Activated naive CD8-positive, alpha-beta T cell treated with anti-CD3 and anti-CD28 coated beads, Interleukin-2, amount 50 U/mL, for 16 hours (primary cell): ENCODE data around the gene CD44.

ENCODE experiments used
- DNase-seq: peaks from one replicate; pipeline ENCODE4 v3.0.0-alpha.2; 2020; ENCODE audit warnings: low read depth, low spot score

CD44 gene

GRCh38 chr11:35112056-35112845, 26.7 kb upstream of the CD44 start:
- no peak for DNase-seq

DNA sequence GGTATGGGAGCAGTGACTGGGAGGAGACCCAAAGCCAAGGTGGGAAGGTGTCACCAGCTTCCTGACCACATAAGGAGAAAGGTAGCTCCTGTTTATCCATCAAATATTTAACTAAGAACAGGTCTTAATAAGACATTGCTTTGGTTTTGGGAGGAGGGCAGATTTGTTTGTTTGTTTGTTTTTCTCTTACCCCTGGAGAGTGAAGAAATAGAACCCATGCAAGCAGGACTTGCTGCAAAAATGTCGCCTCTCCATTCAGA, 26.2 kb upstream of the CD44 start:
- DNase-seq: no peak

DNA sequence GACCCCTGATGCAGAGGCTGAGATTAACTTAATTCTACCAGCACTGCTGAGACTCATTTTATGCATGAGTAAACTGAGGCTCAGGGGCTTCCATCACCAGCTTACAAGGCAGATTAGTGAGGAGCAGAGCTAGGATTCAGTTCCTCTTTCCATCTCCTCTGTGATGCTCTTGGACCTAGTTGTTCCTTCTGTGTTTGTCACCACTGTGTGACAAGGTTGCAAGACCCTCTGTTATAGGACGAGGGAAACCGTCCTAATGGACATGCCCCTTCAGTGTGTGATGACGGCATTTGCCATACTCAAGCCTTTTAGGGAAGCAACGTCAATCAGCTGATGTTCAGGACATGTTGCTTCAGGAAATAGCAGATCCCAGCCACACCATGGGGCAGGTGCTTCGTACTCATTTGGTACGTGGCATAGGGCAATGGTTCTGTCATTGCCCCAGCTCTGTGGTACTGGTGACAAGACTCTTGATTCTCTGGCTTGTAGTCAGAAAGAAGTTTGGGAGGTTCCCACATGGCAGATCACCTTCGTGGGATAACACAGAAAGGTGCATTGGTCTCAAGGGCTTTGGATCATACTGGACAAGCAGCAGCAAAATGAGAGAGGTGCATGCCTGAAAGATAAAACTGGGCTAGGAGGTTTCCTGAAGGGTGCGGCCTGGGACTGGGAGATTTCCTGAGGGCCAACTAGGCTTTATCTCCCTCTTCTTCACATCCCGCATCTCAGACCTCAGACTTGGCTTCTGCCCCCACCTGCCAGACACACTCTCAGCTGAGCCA, 23.9 kb upstream of the CD44 start:
- no peak for DNase-seq

DNA sequence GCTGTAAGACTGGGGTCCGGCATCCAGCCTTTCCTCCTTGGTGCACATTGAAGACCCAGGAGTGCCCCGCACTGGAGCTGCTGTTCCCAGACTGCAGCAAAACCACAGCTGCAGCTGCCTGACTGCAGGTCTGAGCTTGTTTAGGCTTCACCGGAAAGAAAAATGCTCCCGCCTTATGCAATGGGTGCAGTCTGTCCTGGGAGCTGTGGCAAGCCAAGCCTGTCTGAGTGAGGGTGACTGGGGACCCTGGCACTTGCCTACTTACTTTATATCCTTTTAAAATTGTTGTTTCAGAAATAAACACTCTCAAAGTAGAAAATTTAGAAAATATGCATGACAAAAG, 23.3 kb upstream of the CD44 start:
- DNase-seq: no peak

- no peak for DNase-seq
Measured at GRCh38 chr11:35116245-35116644, 22.7 kb upstream of the CD44 start.

GRCh38 chr11:35116762-35117640, 22.0 kb upstream of the CD44 start:
- no peak for DNase-seq

DNA sequence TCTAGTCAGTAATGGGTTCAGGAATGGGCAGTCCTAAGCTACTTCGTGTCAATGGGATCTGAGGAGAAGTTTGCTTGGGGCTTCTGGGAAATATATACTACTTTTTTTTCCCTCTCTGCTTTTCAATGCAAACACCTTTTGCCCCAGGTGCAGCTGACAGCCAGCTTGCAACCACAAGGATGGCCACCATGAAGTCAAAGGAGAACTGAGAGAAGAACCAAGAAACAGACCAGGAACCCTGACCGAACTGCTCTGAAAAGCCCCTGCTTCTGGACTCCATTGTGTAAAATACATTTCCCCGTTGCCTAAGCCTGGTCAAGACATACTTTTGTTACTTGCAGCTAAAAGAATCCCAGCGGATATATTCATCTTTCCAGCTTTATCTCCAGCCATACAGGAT, 20.1 kb upstream of the CD44 start:
- no peak for DNase-seq

- DNase-seq: no peak
Measured at GRCh38 chr11:35121326-35121865, 17.6 kb upstream of the CD44 start.

DNA sequence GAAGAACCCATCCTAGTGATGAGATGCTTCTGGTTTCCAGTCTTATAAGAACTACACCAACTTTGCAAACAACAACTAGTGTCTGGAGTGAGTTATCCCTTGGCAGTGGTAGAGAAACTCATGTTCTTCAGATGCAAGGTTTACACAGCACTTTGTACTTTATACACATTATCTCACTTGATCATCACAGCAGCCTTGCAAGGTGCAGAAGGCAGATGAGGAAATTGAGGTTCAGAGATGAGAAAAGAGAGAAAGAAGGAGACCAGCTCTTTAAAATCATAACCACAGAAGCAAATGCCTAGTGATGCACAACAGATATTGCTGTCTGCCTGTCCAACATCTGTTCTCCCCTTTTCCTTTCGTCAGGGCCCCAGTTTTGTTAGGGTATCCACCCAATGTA, 16.7 kb upstream of the CD44 start:
- no peak for DNase-seq

DNA sequence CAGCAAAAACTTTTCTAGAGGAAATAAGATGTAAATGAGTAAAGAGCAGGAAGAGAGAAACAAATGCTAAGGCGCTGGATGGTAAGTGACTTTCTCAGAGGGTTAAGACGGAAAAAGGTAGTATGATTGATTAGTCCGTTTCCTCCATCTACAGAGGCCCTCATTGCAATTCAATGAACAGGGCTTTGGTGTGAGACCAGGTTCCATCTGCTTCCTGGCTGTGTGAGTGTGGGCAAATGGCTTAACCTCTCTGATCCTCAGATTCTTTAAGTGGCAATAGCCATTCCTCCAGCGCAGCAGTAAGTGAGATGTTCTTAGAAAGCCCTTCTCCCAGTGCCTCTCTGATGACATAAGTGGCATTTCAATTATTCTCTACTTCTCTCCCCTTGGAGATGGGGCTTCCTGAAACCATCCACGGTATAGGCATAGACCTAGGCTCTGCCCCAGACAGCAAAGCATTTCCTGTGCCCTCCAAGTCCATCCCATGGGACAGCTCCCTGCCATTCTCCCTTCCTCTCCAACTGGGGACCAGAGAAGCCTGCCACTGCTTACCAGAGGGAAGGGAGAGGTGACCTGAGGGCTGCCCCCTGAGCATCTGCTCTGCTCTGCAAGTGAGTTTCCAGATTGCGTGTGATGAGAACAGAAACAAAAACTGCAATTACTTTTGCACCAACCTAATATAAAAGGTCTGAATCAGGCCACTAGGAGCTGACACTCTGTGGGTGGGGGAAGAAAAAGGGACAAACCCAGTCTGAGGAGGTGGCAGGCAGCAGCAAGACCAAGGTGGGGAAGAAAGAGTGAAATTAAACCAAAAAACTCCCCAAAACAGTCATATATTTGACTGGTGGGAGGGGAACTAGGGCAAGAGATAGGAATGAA, 12.7 kb upstream of the CD44 start:
- peak; percentile 17 for DNase-seq

- DNase-seq: no peak
Measured at GRCh38 chr11:35126879-35127581, 11.9 kb upstream of the CD44 start.

GRCh38 chr11:35127619-35128018, 11.4 kb upstream of the CD44 start:
- no peak for DNase-seq

DNA sequence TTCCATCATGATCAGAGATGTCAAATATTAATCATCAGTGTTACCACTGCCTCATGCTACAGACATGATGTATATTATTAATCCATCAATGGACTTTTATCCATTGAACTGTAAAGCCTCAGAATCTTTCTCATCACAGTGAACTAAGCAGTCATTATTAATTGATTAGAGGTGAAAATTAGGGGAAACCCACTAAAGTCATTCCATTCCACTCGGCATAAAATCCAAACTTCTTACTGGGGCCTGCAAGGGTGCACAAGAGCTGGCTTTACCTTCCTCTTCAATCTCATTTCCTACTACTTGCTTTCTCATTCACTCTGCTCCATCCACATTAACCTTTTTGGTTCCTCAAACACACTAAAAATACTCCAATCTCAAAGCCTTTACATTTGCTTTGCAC, 7.9 kb upstream of the CD44 start:
- no peak for DNase-seq

- DNase-seq: no peak
Measured at GRCh38 chr11:35131886-35132285, 7.1 kb upstream of the CD44 start.

GRCh38 chr11:35133656-35134055, 5.3 kb upstream of the CD44 start:
- no peak for DNase-seq

- DNase-seq: no peak
Measured at GRCh38 chr11:35134403-35135148, 4.4 kb upstream of the CD44 start.

- DNase-seq: no peak
Measured at GRCh38 chr11:35135222-35135621, 3.7 kb upstream of the CD44 start.

- DNase-seq: no peak
Measured at GRCh38 chr11:35136311-35136710, 2.7 kb upstream of the CD44 start.

GRCh38 chr11:35138058-35138457, 913 bp upstream of the CD44 start:
- DNase-seq: no peak

GRCh38 chr11:35138606-35138942, 397 bp upstream of the CD44 start:
- no peak for DNase-seq
